KG1 (cell line): Measurements from ENCODE around the gene FBXO21.
"Not testable (repeated sequence)": the region's sequence is repeated elsewhere in the genome, so short reads cannot be mapped to it uniquely, and the experiment has no call there.

ENCODE experiments used
- DNase-seq: peaks from one replicate; lab custom pipeline; 2025; lab: John Stamatoyannopoulos, UW

FBXO21 gene

GRCh38 chr12:117104003-117104402 lies 86.3 kb downstream of the FBXO21 start:
- not testable (repeated sequence) for DNase-seq

- no peak for DNase-seq
Measured at GRCh38 chr12:117102800-117103181, 87.5 kb downstream of the FBXO21 start.

GRCh38 chr12:117101953-117102799 lies 88.1 kb downstream of the FBXO21 start:
- no peak for DNase-seq

GRCh38 chr12:117100851-117101673 lies 89.2 kb downstream of the FBXO21 start:
- no peak for DNase-seq

- no peak for DNase-seq
Measured at GRCh38 chr12:117100251-117100650, 90.0 kb downstream of the FBXO21 start.

- no peak for DNase-seq
Measured at GRCh38 chr12:117098361-117099217, 91.7 kb downstream of the FBXO21 start.

GRCh38 chr12:117098024-117098360 lies 92.3 kb downstream of the FBXO21 start:
- no peak for DNase-seq

GRCh38 chr12:117097159-117097558 lies 93.1 kb downstream of the FBXO21 start:
- no peak for DNase-seq

- DNase-seq = no peak
Measured at GRCh38 chr12:117096501-117097042, 93.7 kb downstream of the FBXO21 start.

- DNase-seq = not testable (repeated sequence)
Measured at GRCh38 chr12:117095191-117095590, 95.1 kb downstream of the FBXO21 start.

- DNase-seq = no peak
Measured at GRCh38 chr12:117093918-117094630, 96.2 kb downstream of the FBXO21 start.

GRCh38 chr12:117093431-117093830 lies 96.8 kb downstream of the FBXO21 start:
- DNase-seq = no peak

- DNase-seq = no peak
Measured at GRCh38 chr12:117092886-117093285, 97.4 kb downstream of the FBXO21 start.

GRCh38 chr12:117092511-117092780 lies 97.8 kb downstream of the FBXO21 start:
- no peak for DNase-seq
